Keratinocyte (primary cell): Measurements from ENCODE around the gene ACBD6. TPM values are rescaled to one million over a fixed set of nuclear protein-coding genes. Genes with fewer than 3 reads are reported as not detected.

Experiments used
- DNase-seq: peaks from one replicate; pipeline ENCODE4 v3.0.0-alpha.2; 2011; ENCODE audit warnings: low read depth, missing footprints, low spot score
- FAIRE-seq: peaks from 2 replicates; lab custom pipeline; 2011; peaks lifted over from hg19 to GRCh38; lab: Jason Lieb, UNC
- H2AFZ ChIP-seq: 2 replicates; pipeline ENCODE4 v1.6.0; 2012; ENCODE audit warnings: low read length, control low read depth, inconsistent platforms; ENCODE audit not compliant: control insufficient read depth
- H3K27ac ChIP-seq: 2 replicates; pipeline ENCODE4 v1.5.1; 2011; ENCODE audit warnings: low read length; ENCODE audit not compliant: control insufficient read depth, insufficient read depth
- H3K27me3 ChIP-seq: 3 replicates; pipeline ENCODE4 v1.6.0; 2011; ENCODE audit warnings: low read length; ENCODE audit not compliant: control insufficient read depth, insufficient read depth; ENCODE audit errors: extremely low read depth
- H3K36me3 ChIP-seq, 2 experiments: 2 replicates in 1 of 2; 3 replicates in 1 of 2; pipeline ENCODE4 v1.5.1; 2011; ENCODE audit warnings: low read length in 2 of 2, mild to moderate bottlenecking in 1 of 2; ENCODE audit not compliant: control insufficient read depth in 2 of 2, insufficient read depth in 2 of 2; ENCODE audit errors: extremely low read depth in 1 of 2
- H3K4me1 ChIP-seq: 3 replicates; pipeline ENCODE4 v1.5.1; 2011; ENCODE audit warnings: low read length; ENCODE audit not compliant: control insufficient read depth, insufficient read depth; ENCODE audit errors: extremely low read depth
- H3K4me2 ChIP-seq: 3 replicates; pipeline ENCODE4 v1.6.0; 2011; ENCODE audit warnings: low read depth, low read length; ENCODE audit not compliant: control insufficient read depth, insufficient read depth; ENCODE audit errors: extremely low read depth
- H3K4me3 ChIP-seq, 3 experiments: fragments of 200-600 bp in 1 of 3; sonication (generic) in 1 of 3; 2 replicates in 2 of 3; 3 replicates in 1 of 3; pipeline ENCODE4 v1.5.1; 2011 to 2016; ENCODE audit warnings: low read length in 3 of 3, mild to moderate bottlenecking in 3 of 3, control low read depth in 2 of 3, inconsistent platforms in 1 of 3, low read depth in 1 of 3, mixed read lengths in 1 of 3, mixed run types in 1 of 3, moderate library complexity in 1 of 3; ENCODE audit not compliant: control insufficient read depth in 2 of 3, insufficient read depth in 2 of 3; ENCODE audit errors: extremely low read depth in 1 of 3
- H3K79me2 ChIP-seq: 2 replicates; pipeline ENCODE4 v1.6.0; 2012; ENCODE audit warnings: low read length; ENCODE audit not compliant: control insufficient read depth, insufficient read depth
- H3K9ac ChIP-seq: 3 replicates; pipeline ENCODE4 v1.6.0; 2011; ENCODE audit warnings: low read length; ENCODE audit not compliant: control insufficient read depth, insufficient read depth; ENCODE audit errors: extremely low read depth
- H3K9me1 ChIP-seq: 3 replicates; pipeline ENCODE4 v1.6.0; 2011; ENCODE audit warnings: low read length; ENCODE audit not compliant: control insufficient read depth, insufficient read depth; ENCODE audit errors: extremely low read depth
- H3K9me3 ChIP-seq: 2 replicates; pipeline ENCODE4 v1.5.1; 2012; ENCODE audit warnings: low read depth, low read length; ENCODE audit not compliant: control insufficient read depth
- H4K20me1 ChIP-seq: 3 replicates; pipeline ENCODE4 v1.6.0; 2011; ENCODE audit warnings: low read length; ENCODE audit not compliant: control insufficient read depth, insufficient read depth; ENCODE audit errors: extremely low read depth
- CTCF ChIP-seq, 3 experiments: IDR thresholded peaks in 1 of 3; conservative IDR thresholded peaks in 1 of 3; optimal IDR thresholded peaks in 1 of 3; 2 replicates in 2 of 3; 3 replicates in 1 of 3; pipeline versions ENCODE3 to v1.5.1; 2011; ENCODE audit warnings: low read length in 3 of 3, mild to moderate bottlenecking in 3 of 3, moderate library complexity in 2 of 3, control low read depth in 1 of 3, inconsistent platforms in 1 of 3; ENCODE audit not compliant: insufficient read depth in 2 of 3; ENCODE audit errors: extremely low read depth in 1 of 3
- EZH2 ChIP-seq: IDR thresholded peaks from one replicate; pipeline ENCODE4 v1.6.1; 2012; ENCODE audit warnings: inconsistent platforms, mild to moderate bottlenecking, low read length, moderate library complexity
- dilution Hi-C: fragments of 300-500 bp; cut with MboI; formaldehyde crosslinking; loops from one replicate; pipeline ENCODE4 v1.7.0; 2020; ENCODE audit warnings: low sequenced_read_pairs; ENCODE audit not compliant: extremely low pct_ligation_motif_present
- polyA plus RNA-seq, 5 experiments: library from polyadenylated mRNA; depleted of rRNA in 3 of 5; stranded (reverse) in 3 of 5; stranded (forward) in 1 of 5; unstranded in 1 of 5; fragments of >200 nt; gene quantifications; 1 replicate in 1 of 5; 2 replicates in 3 of 5; 3 replicates in 1 of 5; pipeline versions ENCODE4 v1.2.1 to v1.2.3, GENCODE V29; 2011 to 2012; ENCODE audit warnings: missing spikeins in 2 of 5, low read depth in 1 of 5, low replicate concordance in 1 of 5

ACBD6 gene
- polyA plus RNA-seq, 1 donor (not counting 4 experiments of a cell fraction or from before 2014, with no cell fraction given): 47.5 TPM

- DNase-seq (no peak), FAIRE-seq (no peak)
- H3K27ac ChIP-seq: no peak overlapping the region
- H3K4me2 ChIP-seq: no peak overlapping the region
- peaks cover 36% of the 10 kb centered on the region for H3K79me2 ChIP-seq
- no peaks in the 10 kb centered on the region for H4K20me1 ChIP-seq
- H3K9me1 ChIP-seq: no peaks in the 10 kb centered on the region
- H3K9ac ChIP-seq: no peak overlapping the region
- H3K27me3 ChIP-seq: no peaks in the 10 kb centered on the region
- TF ChIP-seq CTCF (optimal IDR thresholded peaks at IDR 0.05 in 1 of 3, IDR thresholded peaks at IDR 0.05 in 1 of 3, conservative IDR thresholded peaks at IDR 0.05 in 1 of 3; ENCODE audit: extremely low read depth in 1 of 3, insufficient read depth in 2 of 3, low read length in 3 of 3): no peak
- no peak for TF ChIP-seq EZH2
- H3K4me3 ChIP-seq: no peak overlapping the region
- no peaks in the 10 kb centered on the region for H3K9me3 ChIP-seq
- H2AFZ ChIP-seq: no peak overlapping the region
- H3K4me1 ChIP-seq: no peaks in the 10 kb centered on the region
- peaks cover 0 to 4% of the 10 kb centered on the region in 2 experiments for H3K36me3 ChIP-seq
- dilution Hi-C loops: no loop called here
Observed at GRCh38 chr1:180451504-180451903, 50.9 kb downstream of the ACBD6 start.

- no peaks in the 10 kb centered on the region for H3K9me3 ChIP-seq
- no peak overlapping the region for H3K4me3 ChIP-seq
- TF ChIP-seq CTCF (optimal IDR thresholded peaks at IDR 0.05 in 1 of 3, IDR thresholded peaks at IDR 0.05 in 1 of 3, conservative IDR thresholded peaks at IDR 0.05 in 1 of 3; ENCODE audit: extremely low read depth in 1 of 3, insufficient read depth in 2 of 3, low read length in 3 of 3) (no peak), EZH2 (no peak)
- no peak for DNase-seq
- H3K27ac ChIP-seq: no peak overlapping the region
- no peak overlapping the region for H3K9ac ChIP-seq
- no peak overlapping the region for H3K4me2 ChIP-seq
- H2AFZ ChIP-seq: no peak overlapping the region
- H3K9me1 ChIP-seq: no peaks in the 10 kb centered on the region
- peaks cover 13% of the 10 kb centered on the region for H3K79me2 ChIP-seq
- no peaks in the 10 kb centered on the region for H4K20me1 ChIP-seq
- H3K4me1 ChIP-seq: no peaks in the 10 kb centered on the region
- no peak for FAIRE-seq
- dilution Hi-C loops: no loop called here
- no peaks in the 10 kb centered on the region for H3K36me3 ChIP-seq
- no peaks in the 10 kb centered on the region for H3K27me3 ChIP-seq
Observed at GRCh38 chr1:180444522-180444921, 57.9 kb downstream of the ACBD6 start.
